H1 (cell line): Measurements from ENCODE around the gene SHISA8. TPM values are rescaled to one million over a fixed set of nuclear protein-coding genes. Genes with fewer than 3 reads are reported as not detected.

Source experiments
- ASH2L ChIP-seq: fragments of 200-600, 300-600 bp; sonication (generic); IDR thresholded peaks from one replicate; pipeline ENCODE4 v1.7.1; 2017; ENCODE audit warnings: low read length
- ATF2 ChIP-seq: IDR thresholded peaks from 2 replicates; pipeline ENCODE4 v1.6.1; 2012; ENCODE audit warnings: low read length, inconsistent platforms
- ATF3 ChIP-seq: IDR thresholded peaks from 2 replicates; pipeline ENCODE4 v1.6.1; 2011; ENCODE audit warnings: low read depth, mild to moderate bottlenecking, low read length; ENCODE audit not compliant: insufficient read depth
- CBX8 ChIP-seq: fragments of 300-800, 300-1000 bp; sonication (generic); IDR thresholded peaks from 2 replicates; pipeline ENCODE4 v1.7.1; 2016; ENCODE audit warnings: low read depth, low read length, borderline replicate concordance
- EP300 ChIP-seq, 2 experiments: IDR thresholded peaks; 1 replicate in 1 of 2; 2 replicates in 1 of 2; pipeline ENCODE4 v1.6.1; 2011 to 2012; ENCODE audit warnings: low read depth in 2 of 2, low read length in 2 of 2, mild to moderate bottlenecking in 2 of 2, borderline replicate concordance in 1 of 2, inconsistent platforms in 1 of 2, moderate library complexity in 1 of 2
- FOSL1 ChIP-seq: IDR thresholded peaks from 2 replicates; pipeline ENCODE4 v1.6.1; 2011; ENCODE audit warnings: mild to moderate bottlenecking, low read depth, low read length, moderate library complexity; ENCODE audit not compliant: insufficient read depth
- JUN ChIP-seq: IDR thresholded peaks from 2 replicates; pipeline ENCODE4 v1.6.1; 2011; ENCODE audit warnings: low read depth, mild to moderate bottlenecking, improper control_type of control experiment, low read length
- JUND ChIP-seq: IDR thresholded peaks from 2 replicates; pipeline ENCODE4 v1.6.1; 2011; ENCODE audit warnings: mild to moderate bottlenecking, improper control_type of control experiment, low read length
- KDM5A ChIP-seq: fragments of 200-600 bp; IDR thresholded peaks from 2 replicates; pipeline ENCODE4 v1.7.1; 2012; ENCODE audit warnings: mild to moderate bottlenecking, low read length, inconsistent platforms, mixed read lengths
- MAFK ChIP-seq: IDR thresholded peaks from 2 replicates; pipeline ENCODE4 v1.6.1; 2012; ENCODE audit warnings: low read depth, mild to moderate bottlenecking, improper control_type of control experiment, low read length
- NRF1 ChIP-seq: IDR thresholded peaks from 2 replicates; pipeline ENCODE4 v1.6.1; 2011; ENCODE audit warnings: mild to moderate bottlenecking, low read depth, low read length, improper control_type of control experiment
- POLR2A ChIP-seq, 2 experiments: IDR thresholded peaks; 1 replicate in 1 of 2; 2 replicates in 1 of 2; pipeline ENCODE4 v1.6.1; 2011; ENCODE audit warnings: low read depth in 2 of 2, low read length in 2 of 2, mild to moderate bottlenecking in 2 of 2; ENCODE audit errors: control extremely low read depth in 1 of 2
- POU5F1 ChIP-seq: IDR thresholded peaks from 2 replicates; pipeline ENCODE4 v1.6.1; 2011; ENCODE audit warnings: low read depth, mild to moderate bottlenecking, low read length, moderate library complexity
- RXRA ChIP-seq: IDR thresholded peaks from 2 replicates; pipeline ENCODE4 v1.6.1; 2011; ENCODE audit warnings: low read depth, mild to moderate bottlenecking, low read length, moderate library complexity; ENCODE audit not compliant: insufficient read depth
- SAP30 ChIP-seq: fragments of 300-600 bp; sonication (generic); IDR thresholded peaks from 2 replicates; pipeline ENCODE4 v1.7.1; 2012; ENCODE audit warnings: low read length, moderate library complexity, mild to moderate bottlenecking, inconsistent platforms; ENCODE audit not compliant: insufficient read depth, insufficient replicate concordance
- SP1 ChIP-seq: IDR thresholded peaks from 2 replicates; pipeline ENCODE4 v1.6.1; 2011; ENCODE audit warnings: low read depth, low read length
- SP4 ChIP-seq: IDR thresholded peaks from 2 replicates; pipeline ENCODE4 v1.6.1; 2012; ENCODE audit warnings: low read length, inconsistent platforms
- SUZ12 ChIP-seq: fragments of 200-600 bp; sonication (generic); IDR thresholded peaks from 2 replicates; pipeline ENCODE4 v1.6.1; 2012; ENCODE audit warnings: mild to moderate bottlenecking, inconsistent platforms, low read length, moderate library complexity, mixed read lengths
- TBP ChIP-seq: IDR thresholded peaks from 2 replicates; pipeline ENCODE4 v1.6.1; 2011; ENCODE audit warnings: low read depth, low read length, improper control_type of control experiment
- YY1 ChIP-seq: IDR thresholded peaks from 2 replicates; pipeline ENCODE4 v1.6.1; 2011; ENCODE audit warnings: low read depth, mild to moderate bottlenecking, low read length
- ZNF274 ChIP-seq: IDR thresholded peaks from 2 replicates; pipeline ENCODE4 v1.7.0; 2012; ENCODE audit warnings: low read length, borderline replicate concordance; ENCODE audit errors: extremely low read depth
- polyA plus RNA-seq, 7 experiments: library from polyadenylated mRNA; depleted of rRNA in 3 of 7; stranded (reverse) in 5 of 7; unstranded in 2 of 7; fragments of >200 nt in 5 of 7; fragments of 200-250 nt in 2 of 7; gene quantifications; 1 replicate in 5 of 7; 2 replicates in 1 of 7; 4 replicates in 1 of 7; pipeline versions ENCODE4 v1.2.1 to v1.2.3, GENCODE V29; 2011 to 2013; ENCODE audit warnings: missing spikeins in 2 of 7, mixed read lengths in 2 of 7
- total RNA-seq: library from RNA; stranded (reverse); fragmentation: NEBNext Ultra II Directional; extraction: Animal tissue kit (Norgen Biotek cat#: 25700); gene quantifications from 2 replicates; pipeline ENCODE4 v1.2.1, GENCODE V29; 2021

The SHISA8 gene
- total and polyA plus RNA-seq, 2 of the 8 experiments (the other 6 are each of a cell fraction or from before 2014, with no cell fraction given): 0.14 to 0.89 TPM

GRCh38 chr22:41946629-41947423 lies 32.0 kb upstream of the SHISA8 start, which contains the start of gene CENPM (continued):
- TF ChIP-seq YY1: peak; percentile 53; the same call in 1 of the 2 replicates
- TF ChIP-seq POLR2A (IDR thresholded peaks at IDR 0.05; ENCODE audit: control extremely low read depth in 1 of 2, low read depth in 2 of 2, low read length in 2 of 2): peak in 1 of 2 experiments; percentile 81; a peak in 2 of 3 replicates
- TF ChIP-seq SP1: peak; percentile 98
- TF ChIP-seq FOSL1: no peak
- no peak for TF ChIP-seq JUND
- TF ChIP-seq TBP: peak; percentile 46; the same call in 1 of the 2 replicates
- no peak for TF ChIP-seq JUN
- no peak for TF ChIP-seq POU5F1
- TF ChIP-seq RXRA: no peak
- peak; percentile 71 for TF ChIP-seq ATF3
- TF ChIP-seq EP300 (IDR thresholded peaks at IDR 0.05; ENCODE audit: borderline replicate concordance in 1 of 2, low read depth in 2 of 2, low read length in 2 of 2): no peak
- no peak for TF ChIP-seq CBX8
- no peak for TF ChIP-seq NRF1
- TF ChIP-seq SP4: no peak
- no peak for TF ChIP-seq ATF2
- peak; percentile 54 for TF ChIP-seq SAP30
- no peak for TF ChIP-seq MAFK
- TF ChIP-seq KDM5A: no peak
- no peak for TF ChIP-seq SUZ12
- no peak for TF ChIP-seq ZNF274
- TF ChIP-seq ASH2L: no peak
